H4 (cell line): ENCODE measurements around the gene PCDHA12. TPM values are rescaled to one million over a fixed set of nuclear protein-coding genes. Genes with fewer than 3 reads are reported as not detected.
A peak's percentile ranks its signal among the peaks of the same experiment; 100 is the strongest.
"Not testable (repeated sequence)": the region's sequence is repeated elsewhere in the genome, so short reads cannot be mapped to it uniquely, and the experiment has no call there.

ENCODE experiments used
- DNase-seq: peaks from one replicate; pipeline ENCODE4 v3.0.0-alpha.2; 2015; ENCODE audit warnings: low spot score
- total RNA-seq: library from RNA; depleted of rRNA; stranded (reverse); fragments of >200 nt; shearing (Covaris generic); gene quantifications from 2 replicates; pipeline ENCODE4 v1.2.3, GENCODE V29; 2014; rRNA removed

Gene PCDHA12, protein sequence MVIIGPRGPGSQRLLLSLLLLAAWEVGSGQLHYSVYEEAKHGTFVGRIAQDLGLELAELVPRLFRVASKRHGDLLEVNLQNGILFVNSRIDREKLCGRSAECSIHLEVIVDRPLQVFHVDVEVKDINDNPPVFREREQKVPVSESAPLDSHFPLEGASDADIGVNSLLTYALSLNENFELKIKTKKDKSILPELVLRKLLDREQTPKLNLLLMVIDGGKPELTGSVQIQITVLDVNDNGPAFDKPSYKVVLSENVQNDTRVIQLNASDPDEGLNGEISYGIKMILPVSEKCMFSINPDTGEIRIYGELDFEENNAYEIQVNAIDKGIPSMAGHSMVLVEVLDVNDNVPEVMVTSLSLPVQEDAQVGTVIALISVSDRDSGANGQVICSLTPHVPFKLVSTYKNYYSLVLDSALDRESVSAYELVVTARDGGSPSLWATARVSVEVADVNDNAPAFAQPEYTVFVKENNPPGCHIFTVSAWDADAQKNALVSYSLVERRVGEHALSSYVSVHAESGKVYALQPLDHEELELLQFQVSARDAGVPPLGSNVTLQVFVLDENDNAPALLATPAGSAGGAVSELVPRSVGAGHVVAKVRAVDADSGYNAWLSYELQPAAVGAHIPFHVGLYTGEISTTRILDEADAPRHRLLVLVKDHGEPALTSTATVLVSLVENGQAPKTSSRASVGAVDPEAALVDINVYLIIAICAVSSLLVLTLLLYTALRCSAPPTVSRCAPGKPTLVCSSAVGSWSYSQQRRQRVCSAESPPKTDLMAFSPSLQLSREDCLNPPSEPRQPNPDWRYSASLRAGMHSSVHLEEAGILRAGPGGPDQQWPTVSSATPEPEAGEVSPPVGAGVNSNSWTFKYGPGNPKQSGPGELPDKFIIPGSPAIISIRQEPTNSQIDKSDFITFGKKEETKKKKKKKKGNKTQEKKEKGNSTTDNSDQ
- 0.21 and 0.60 TPM in 2 replicates for total RNA-seq

DNA sequence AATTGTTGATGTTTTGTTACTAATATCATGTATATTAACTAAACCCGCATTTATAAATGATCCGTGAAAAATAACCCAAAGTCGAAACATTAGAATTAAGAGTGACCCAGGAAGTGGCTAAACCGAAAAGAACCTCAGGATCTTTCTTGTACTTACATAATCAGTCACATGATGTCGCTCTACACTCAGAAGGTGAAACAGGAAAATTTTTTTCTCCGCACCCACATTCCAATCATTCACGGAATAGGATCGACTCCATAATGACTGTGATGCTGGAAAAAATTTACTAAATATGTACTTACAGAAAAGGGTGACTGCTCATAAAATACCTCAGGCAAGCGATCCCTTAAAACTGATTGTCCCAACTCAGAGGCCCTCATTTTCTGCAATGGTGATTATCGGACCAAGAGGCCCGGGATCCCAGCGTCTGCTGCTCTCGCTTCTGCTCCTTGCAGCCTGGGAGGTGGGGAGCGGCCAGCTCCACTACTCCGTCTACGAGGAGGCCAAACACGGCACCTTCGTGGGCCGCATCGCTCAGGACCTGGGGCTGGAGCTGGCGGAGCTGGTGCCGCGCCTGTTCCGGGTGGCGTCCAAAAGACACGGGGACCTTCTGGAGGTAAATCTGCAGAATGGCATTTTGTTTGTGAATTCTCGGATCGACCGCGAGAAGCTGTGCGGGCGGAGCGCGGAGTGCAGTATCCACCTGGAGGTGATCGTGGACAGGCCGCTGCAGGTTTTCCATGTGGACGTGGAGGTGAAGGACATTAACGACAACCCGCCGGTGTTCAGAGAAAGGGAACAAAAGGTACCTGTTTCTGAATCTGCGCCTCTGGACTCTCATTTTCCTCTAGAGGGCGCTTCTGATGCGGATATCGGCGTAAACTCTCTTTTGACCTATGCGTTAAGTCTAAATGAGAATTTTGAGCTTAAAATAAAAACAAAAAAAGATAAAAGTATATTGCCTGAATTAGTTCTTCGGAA, at the start of gene PCDHA12:
Gene PCDHA12 (plus strand): TSS at position 224 of the 981 bp plus-strand sequence. CDS start 165 bp downstream, at position 389.
- DNase-seq = no peak

DNA sequence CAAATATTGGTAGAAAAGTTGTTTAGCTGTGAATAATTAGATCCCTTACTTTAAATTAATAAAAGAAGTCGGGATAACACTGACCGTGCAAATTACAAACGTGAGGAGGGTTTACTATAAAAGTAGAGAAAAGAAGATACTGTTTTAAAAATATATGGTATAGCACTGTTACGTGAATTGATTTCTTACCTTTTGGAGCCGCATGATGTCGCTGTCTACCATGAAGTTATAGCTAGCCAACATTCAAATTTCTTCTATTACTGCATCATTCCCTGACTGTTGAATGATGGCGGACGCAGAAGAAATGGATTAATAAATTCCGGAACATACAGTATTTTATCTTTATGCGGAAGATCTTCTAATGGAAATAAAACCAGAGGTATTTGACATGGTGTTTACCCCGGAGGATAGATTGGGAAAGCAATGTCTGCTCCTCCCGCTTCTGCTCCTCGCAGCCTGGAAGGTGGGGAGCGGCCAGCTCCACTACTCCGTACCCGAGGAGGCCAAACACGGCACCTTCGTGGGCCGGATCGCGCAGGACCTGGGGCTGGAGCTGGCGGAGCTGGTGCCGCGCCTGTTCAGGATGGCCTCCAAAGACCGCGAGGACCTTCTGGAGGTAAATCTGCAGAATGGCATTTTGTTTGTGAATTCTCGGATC, 47.3 kb upstream of the PCDHA12 start, which contains the start of gene PCDHA6:
Gene PCDHA6 (plus strand): TSS at position 257 of the 658 bp plus-strand sequence. CDS start 132 bp downstream, at position 389.
- DNase-seq = no peak

DNA sequence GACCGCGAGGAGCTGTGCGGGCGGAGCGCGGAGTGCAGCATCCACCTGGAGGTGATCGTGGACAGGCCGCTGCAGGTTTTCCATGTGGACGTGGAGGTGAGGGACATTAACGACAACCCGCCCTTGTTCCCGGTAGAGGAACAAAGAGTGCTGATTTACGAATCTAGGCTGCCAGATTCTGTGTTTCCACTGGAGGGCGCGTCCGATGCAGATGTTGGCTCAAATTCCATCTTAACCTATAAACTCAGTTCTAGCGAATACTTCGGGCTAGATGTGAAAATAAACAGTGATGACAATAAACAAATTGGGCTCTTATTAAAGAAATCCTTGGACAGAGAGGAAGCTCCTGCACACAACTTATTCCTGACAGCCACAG, 46.8 kb upstream of the PCDHA12 start:
- DNase-seq = no peak

DNA sequence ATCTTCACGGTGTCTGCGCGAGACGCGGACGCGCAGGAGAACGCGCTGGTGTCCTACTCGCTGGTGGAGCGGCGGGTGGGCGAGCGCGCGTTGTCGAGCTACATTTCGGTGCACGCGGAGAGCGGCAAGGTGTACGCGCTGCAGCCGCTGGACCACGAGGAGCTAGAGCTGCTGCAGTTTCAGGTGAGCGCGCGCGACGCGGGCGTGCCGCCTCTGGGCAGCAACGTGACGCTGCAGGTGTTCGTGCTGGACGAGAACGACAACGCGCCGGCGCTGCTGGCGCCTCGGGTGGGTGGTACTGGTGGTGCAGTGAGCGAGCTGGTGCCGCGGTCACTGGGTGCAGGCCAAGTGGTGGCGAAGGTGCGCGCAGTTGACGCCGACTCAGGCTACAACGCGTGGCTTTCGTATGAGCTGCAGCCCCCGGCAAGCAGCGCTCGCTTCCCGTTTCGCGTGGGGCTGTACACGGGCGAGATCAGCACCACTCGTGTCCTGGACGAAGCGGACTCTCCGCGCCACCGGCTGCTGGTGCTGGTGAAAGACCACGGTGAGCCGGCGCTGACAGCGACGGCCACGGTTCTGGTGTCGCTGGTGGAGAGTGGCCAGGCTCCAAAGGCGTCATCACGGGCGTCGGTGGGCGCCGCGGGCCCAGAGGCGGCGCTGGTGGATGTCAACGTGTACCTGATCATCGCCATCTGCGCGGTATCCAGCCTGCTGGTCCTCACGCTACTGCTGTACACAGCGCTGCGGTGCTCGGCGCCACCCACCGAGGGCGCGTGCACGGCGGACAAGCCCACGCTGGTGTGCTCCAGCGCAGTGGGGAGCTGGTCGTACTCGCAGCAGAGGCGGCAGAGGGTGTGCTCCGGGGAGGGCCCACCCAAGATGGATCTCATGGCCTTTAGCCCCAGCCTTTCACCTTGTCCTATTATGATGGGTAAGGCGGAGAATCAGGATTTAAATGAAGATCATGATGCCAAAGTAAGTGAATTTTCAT, 45.3 kb upstream of the PCDHA12 start:
- DNase-seq = not testable (repeated sequence)

DNA sequence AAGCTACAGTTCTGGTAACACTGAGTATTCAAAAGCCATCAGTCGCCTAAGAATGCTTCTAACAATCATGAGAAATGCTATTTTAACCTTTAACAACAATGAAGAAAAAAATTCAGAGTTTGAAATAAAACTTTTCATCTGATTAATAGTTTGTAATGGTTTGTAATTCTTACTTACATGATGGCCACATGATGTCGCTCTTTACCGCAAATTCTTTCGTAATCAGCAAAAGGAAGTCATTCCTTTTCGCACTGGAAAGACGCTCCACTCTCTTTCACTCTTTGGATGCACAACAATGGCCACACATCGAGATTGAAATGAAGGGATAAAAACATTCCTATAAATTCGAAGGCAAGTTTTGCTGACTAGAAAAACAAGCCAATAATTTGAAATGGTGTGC, 41.1 kb upstream of the PCDHA12 start, which contains the start of gene PCDHA7:
Gene PCDHA7 (plus strand): TSS at position 277 of the 400 bp plus-strand sequence. CDS start 115 bp downstream, at position 392.
- DNase-seq = no peak

DNA sequence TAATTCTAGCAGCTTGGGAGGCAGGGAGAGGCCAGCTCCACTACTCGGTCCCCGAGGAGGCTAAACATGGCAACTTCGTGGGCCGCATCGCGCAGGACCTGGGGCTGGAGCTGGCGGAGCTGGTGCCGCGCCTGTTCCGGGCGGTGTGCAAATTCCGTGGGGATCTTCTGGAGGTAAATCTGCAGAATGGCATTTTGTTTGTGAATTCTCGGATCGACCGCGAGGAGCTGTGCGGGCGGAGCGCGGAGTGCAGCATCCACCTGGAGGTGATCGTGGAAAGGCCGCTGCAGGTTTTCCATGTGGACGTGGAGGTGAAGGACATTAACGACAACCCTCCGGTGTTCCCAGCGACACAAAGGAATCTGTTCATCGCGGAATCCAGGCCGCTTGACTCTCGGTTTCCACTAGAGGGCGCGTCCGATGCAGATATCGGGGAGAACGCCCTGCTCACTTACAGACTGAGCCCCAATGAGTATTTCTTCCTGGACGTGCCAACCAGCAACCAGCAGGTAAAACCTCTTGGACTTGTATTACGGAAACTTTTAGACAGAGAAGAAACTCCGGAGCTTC, 40.6 kb upstream of the PCDHA12 start:
- DNase-seq = not testable (repeated sequence)

DNA sequence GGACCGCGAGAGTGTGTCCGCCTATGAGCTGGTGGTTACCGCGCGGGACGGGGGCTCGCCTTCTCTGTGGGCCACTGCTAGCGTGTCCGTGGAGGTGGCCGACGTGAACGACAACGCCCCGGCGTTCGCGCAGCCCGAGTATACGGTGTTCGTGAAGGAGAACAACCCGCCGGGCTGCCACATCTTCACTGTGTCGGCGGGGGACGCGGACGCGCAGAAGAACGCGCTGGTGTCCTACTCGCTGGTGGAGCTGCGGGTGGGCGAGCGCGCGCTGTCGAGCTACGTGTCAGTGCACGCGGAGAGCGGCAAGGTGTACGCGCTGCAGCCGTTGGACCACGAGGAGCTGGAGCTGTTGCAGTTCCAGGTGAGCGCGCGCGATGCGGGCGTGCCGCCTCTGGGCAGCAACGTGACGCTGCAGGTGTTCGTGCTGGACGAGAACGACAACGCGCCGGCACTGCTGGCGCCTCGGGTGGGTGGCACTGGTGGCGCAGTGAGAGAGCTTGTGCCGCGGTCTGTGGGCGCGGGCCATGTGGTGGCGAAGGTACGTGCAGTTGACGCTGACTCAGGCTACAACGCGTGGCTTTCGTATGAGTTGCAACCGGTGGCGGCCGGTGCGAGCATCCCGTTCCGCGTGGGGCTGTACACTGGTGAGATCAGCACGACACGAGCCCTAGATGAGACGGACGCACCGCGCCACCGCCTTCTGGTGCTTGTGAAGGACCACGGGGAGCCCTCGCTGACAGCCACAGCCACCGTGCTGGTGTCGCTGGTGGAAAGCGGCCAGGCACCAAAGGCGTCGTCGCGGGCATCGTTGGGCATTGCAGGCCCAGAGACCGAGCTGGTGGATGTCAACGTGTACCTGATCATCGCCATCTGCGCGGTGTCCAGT, 39.2 kb upstream of the PCDHA12 start:
- no peak for DNase-seq

DNA sequence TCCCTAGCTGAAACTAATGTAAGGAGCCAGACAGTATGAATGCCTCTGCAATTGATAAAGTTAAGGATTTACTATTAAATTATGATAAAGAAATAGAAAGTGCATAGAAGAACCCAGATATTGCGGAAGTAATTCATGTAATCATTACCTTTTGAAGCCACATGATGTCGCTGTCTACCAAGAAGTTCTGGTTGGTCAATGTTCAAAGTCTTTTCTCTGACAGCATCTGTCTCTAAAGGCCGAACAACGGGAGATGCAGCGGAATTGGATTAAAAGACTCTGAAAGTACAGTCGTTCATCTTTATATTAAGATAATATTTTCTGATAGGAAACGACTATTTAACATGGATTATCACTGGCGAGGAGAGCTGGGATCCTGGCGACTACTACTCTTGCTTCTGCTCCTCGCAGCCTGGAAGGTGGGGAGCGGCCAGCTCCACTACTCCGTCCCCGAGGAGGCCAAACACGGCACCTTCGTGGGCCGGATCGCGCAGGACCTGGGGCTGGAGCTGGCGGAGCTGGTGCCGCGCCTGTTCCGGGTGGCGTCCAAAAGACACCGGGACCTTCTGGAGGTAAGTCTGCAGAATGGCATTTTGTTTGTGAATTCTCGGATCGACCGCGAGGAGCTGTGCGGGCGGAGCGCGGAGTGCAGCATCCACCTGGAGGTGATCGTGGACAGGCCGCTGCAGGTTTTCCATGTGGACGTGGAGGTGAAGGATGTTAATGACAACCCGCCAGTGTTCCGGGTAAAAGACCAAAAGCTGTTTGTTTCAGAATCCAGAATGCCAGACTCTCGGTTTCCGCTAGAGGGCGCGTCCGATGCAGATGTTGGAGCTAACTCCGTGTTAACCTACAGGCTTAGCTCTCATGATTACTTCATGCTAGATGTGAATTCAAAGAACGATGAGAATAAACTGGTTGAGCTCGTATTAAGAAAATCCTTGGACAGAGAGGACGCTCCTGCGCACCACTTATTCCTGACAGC, 33.8 kb upstream of the PCDHA12 start, which contains the start of gene PCDHA8:
Gene PCDHA8 (plus strand): TSS at position 210 of the 985 bp plus-strand sequence. CDS start 135 bp downstream, at position 345.
- DNase-seq = peak; percentile 19

DNA sequence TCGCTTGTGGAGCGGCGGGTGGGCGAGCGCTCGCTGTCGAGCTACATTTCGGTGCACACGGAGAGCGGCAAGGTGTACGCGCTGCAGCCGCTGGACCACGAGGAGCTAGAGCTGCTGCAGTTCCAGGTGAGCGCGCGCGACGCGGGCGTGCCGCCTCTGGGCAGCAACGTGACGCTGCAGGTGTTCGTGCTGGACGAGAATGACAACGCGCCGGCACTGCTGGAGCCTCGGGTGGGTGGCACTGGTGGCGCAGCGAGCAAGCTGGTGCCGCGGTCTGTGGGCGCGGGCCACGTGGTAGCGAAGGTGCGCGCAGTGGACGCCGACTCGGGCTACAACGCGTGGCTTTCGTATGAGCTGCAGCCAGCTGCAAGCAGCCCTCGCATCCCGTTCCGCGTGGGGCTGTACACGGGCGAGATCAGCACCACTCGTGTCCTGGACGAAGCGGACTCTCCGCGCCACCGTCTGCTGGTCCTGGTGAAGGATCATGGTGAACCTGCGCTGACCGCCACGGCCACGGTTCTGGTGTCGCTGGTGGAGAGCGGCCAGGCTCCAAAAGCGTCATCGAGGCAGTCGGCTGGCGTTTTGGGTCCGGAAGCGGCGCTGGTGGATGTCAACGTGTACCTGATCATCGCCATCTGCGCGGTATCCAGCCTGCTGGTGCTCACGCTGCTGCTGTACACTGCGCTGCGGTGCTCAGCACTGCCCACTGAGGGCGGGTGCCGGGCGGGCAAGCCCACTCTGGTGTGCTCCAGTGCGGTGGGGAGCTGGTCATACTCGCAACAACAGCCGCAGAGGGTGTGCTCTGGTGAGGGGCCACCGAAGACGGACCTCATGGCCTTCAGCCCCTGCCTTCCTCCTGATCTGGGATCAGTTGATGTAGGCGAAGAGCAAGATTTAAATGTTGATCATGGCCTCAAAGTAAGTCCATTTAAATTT, 32.0 kb upstream of the PCDHA12 start:
- DNase-seq = no peak

DNA sequence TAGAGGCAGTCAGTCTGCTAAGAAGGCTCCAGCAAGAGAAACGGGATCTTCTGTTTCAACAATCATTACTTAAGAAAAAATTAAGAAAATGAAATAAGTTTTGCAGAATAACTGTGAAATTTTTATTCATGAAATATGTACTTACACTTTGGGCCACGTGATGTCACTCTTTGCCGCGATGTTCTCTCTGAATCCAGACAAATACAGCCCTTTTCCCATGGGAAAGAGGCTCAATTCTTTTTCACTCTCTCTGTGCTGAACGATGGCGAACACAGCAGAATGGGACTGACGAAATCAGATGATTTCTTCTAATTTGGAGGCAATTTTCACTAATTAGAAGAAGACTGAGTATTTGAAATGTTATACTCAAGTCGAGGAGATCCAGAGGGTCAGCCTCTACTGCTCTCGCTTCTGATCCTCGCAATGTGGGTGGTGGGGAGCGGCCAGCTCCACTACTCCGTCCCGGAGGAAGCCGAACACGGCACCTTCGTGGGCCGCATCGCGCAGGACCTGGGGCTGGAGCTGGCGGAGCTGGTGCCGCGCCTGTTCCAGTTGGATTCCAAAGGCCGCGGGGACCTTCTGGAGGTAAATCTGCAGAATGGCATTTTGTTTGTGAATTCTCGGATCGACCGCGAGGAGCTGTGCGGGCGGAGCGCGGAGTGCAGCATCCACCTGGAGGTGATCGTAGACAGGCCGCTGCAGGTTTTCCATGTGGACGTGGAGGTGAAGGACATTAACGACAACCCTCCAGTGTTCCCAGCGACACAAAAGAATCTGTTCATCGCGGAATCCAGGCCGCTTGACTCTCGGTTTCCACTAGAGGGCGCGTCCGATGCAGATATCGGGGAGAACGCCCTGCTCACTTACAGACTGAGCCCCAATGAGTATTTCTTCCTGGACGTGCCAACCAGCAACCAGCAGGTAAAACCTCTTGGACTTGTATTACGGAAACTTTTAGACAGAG, 26.7 kb upstream of the PCDHA12 start, which contains the start of gene PCDHA9:
Gene PCDHA9 (plus strand): TSS at position 244 of the 964 bp plus-strand sequence. CDS start 114 bp downstream, at position 358.
- not testable (repeated sequence) for DNase-seq

DNA sequence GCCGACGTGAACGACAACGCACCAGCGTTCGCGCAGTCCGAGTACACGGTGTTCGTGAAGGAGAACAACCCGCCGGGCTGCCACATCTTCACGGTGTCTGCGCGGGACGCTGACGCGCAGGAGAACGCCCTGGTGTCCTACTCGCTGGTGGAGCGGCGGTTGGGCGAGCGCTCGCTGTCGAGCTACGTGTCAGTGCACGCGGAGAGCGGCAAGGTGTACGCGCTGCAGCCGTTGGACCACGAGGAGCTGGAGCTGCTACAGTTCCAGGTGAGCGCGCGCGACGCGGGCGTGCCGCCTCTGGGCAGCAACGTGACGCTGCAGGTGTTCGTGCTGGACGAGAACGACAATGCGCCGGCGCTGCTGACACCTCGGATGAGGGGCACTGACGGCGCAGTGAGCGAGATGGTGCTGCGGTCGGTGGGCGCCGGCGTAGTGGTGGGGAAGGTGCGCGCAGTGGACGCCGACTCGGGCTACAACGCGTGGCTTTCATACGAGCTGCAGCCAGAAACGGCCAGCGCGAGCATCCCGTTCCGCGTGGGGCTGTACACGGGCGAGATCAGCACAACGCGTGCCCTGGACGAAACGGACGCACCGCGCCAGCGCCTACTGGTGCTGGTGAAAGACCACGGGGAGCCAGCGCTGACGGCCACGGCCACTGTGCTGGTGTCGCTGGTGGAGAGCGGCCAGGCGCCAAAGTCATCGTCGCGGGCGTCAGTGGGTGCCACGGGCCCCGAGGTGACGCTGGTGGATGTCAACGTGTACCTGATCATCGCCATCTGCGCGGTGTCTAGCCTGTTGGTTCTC, 25.1 kb upstream of the PCDHA12 start:
- not testable (repeated sequence) for DNase-seq

DNA sequence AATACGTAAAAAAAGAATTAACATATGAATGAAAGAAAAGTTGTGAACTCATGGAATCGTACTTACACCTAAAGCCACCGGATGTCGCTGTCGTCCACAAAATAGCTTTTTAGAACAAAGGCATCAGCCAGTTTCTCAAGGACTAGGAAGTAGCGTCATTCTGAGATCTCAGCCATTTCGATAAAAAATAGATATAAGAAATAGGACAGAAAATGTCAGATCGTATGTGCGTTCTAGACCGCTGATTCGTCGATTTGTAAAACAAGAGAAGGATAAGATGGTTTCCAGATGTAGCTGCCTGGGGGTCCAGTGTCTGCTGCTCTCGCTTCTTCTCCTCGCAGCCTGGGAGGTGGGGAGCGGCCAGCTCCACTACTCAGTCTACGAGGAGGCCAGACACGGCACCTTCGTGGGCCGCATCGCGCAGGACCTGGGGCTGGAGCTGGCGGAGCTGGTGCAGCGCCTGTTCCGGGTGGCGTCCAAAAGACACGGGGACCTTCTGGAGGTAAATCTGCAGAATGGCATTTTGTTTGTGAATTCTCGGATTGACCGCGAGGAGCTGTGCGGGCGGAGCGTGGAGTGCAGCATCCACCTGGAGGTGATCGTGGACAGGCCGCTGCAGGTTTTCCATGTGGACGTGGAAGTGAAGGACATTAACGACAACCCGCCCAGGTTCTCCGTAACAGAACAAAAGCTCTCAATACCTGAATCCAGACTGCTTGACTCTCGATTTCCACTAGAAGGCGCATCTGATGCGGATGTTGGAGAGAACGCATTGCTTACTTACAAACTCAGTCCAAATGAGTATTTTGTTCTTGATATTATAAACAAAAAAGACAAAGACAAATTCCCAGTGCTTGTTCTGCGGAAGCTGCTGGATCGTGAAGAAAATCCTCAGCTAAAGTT, 19.1 kb upstream of the PCDHA12 start, which contains the start of gene PCDHA10:
Gene PCDHA10 (plus strand): TSS at position 126 of the 903 bp plus-strand sequence. CDS start 152 bp downstream, at position 278.
- no peak for DNase-seq
